ENCODE results near the gene DNM3. TPM values are rescaled to one million over a fixed set of nuclear protein-coding genes. Genes with fewer than 3 reads are reported as not detected.

The DNM3 gene
- total and polyA plus RNA-seq, 2 donors (not counting 3 experiments of a cell fraction or from before 2014, with no cell fraction given): 1.4 to 2.5 TPM

GRCh38 chr1:171929121-171929520, 87.8 kb downstream of the DNM3 start:
- H3K27me3 ChIP-seq (ENCODE audit: control insufficient read depth in 2 of 2, insufficient read depth in 2 of 2, low read length in 2 of 2): no peaks in the 10 kb centered on the region
- no peaks in the 10 kb centered on the region for H3K9me1 ChIP-seq (replicated peaks; ENCODE audit: control insufficient read depth, extremely low read depth, insufficient read depth, low read length)
- no peak overlapping the region for H3K4me2 ChIP-seq (ENCODE audit: insufficient read depth, low read length)
- no peak overlapping the region for H3K27ac ChIP-seq (ENCODE audit: insufficient read depth, low read depth, low read length)
- dilution Hi-C loops (cut with MboI; ENCODE audit: extremely low pct_ligation_motif_present, low sequenced_read_pairs) (no loop called here), intact Hi-C loops (cut with micrococcal nuclease) (loop anchor here (10.0 kb wide), 1 partner anchor 544 kb away; no protein-coding TSS in a partner anchor)
- DNase-seq (ENCODE audit: low read depth, low spot score): no peak
- no peaks in the 10 kb centered on the region for H3K36me3 ChIP-seq (ENCODE audit: control insufficient read depth in 2 of 2, extremely low read depth in 1 of 2, insufficient read depth in 2 of 2, low read length in 2 of 2)
- BruUV-seq (replicated peaks): no TSS peak
- H3K9me3 ChIP-seq (replicated peaks; ENCODE audit: control insufficient read depth, insufficient read depth, low read length): no peaks in the 10 kb centered on the region
- H4K20me1 ChIP-seq (replicated peaks; ENCODE audit: control insufficient read depth, extremely low read depth, insufficient read depth, low read length): no peaks in the 10 kb centered on the region
- no peak overlapping the region for H3K9ac ChIP-seq (replicated peaks; ENCODE audit: extremely low read depth, insufficient read depth, low read length)
- ChIA-PET POLR2A (no interaction called here), CTCF (interaction anchor here (1.0 to 1.5 kb wide), 6 partner anchors 8 to 129 kb away, joined by 3 to 4 read pairs (median 3); no protein-coding TSS in a partner anchor)
- H2AFZ ChIP-seq (ENCODE audit: low read depth, low read length): no peak overlapping the region
- no peaks in the 10 kb centered on the region for H3K4me1 ChIP-seq (ENCODE audit: control insufficient read depth, extremely low read depth, insufficient read depth, low read length)
- no peak for FAIRE-seq
- TF ChIP-seq, protein P1, sequence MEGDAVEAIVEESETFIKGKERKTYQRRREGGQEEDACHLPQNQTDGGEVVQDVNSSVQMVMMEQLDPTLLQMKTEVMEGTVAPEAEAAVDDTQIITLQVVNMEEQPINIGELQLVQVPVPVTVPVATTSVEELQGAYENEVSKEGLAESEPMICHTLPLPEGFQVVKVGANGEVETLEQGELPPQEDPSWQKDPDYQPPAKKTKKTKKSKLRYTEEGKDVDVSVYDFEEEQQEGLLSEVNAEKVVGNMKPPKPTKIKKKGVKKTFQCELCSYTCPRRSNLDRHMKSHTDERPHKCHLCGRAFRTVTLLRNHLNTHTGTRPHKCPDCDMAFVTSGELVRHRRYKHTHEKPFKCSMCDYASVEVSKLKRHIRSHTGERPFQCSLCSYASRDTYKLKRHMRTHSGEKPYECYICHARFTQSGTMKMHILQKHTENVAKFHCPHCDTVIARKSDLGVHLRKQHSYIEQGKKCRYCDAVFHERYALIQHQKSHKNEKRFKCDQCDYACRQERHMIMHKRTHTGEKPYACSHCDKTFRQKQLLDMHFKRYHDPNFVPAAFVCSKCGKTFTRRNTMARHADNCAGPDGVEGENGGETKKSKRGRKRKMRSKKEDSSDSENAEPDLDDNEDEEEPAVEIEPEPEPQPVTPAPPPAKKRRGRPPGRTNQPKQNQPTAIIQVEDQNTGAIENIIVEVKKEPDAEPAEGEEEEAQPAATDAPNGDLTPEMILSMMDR (IDR thresholded peaks at IDR 0.05; ENCODE audit: extremely low read depth in 1 of 2, insufficient read depth in 1 of 2, low read depth in 1 of 2, low read length in 2 of 2): peak in 1 of 2 donors; percentile 18
- TF ChIP-seq POLR2AphosphoS5 (IDR thresholded peaks at IDR 0.05; ENCODE audit: insufficient read depth, low read depth, low read length) (no peak), JUN (IDR thresholded peaks at IDR 0.05; ENCODE audit: borderline replicate concordance, insufficient read depth, insufficient read length, low read depth) (no peak)
- TF ChIP-seq, protein P2, sequence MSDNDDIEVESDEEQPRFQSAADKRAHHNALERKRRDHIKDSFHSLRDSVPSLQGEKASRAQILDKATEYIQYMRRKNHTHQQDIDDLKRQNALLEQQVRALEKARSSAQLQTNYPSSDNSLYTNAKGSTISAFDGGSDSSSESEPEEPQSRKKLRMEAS (IDR thresholded peaks at IDR 0.05; ENCODE audit: insufficient read depth, insufficient read length): no peak
- H3K79me2 ChIP-seq (ENCODE audit: control insufficient read depth, insufficient read depth, low read length): no peaks in the 10 kb centered on the region
- H3K4me3 ChIP-seq (replicated peaks in 1 of 3; ENCODE audit: insufficient read depth in 1 of 3, low read depth in 1 of 3, low read length in 3 of 3): no peak overlapping the region

- Histone ChIP-seq H3K4me1 (ENCODE audit: control insufficient read depth, extremely low read depth, insufficient read depth, low read length) (no peaks in the 10 kb centered on the region), H3K79me2 (ENCODE audit: control insufficient read depth, insufficient read depth, low read length) (no peaks in the 10 kb centered on the region), H3K9me3 (replicated peaks; ENCODE audit: control insufficient read depth, insufficient read depth, low read length) (no peaks in the 10 kb centered on the region), H3K36me3 (ENCODE audit: control insufficient read depth in 2 of 2, extremely low read depth in 1 of 2, insufficient read depth in 2 of 2, low read length in 2 of 2) (no peaks in the 10 kb centered on the region), H4K20me1 (replicated peaks; ENCODE audit: control insufficient read depth, extremely low read depth, insufficient read depth, low read length) (no peaks in the 10 kb centered on the region), H3K4me3 (replicated peaks in 1 of 3; ENCODE audit: insufficient read depth in 1 of 3, low read depth in 1 of 3, low read length in 3 of 3) (no peak overlapping the region), H3K27ac (ENCODE audit: insufficient read depth, low read depth, low read length) (no peak overlapping the region), H3K9me1 (replicated peaks; ENCODE audit: control insufficient read depth, extremely low read depth, insufficient read depth, low read length) (no peaks in the 10 kb centered on the region), H3K27me3 (ENCODE audit: control insufficient read depth in 2 of 2, insufficient read depth in 2 of 2, low read length in 2 of 2) (no peaks in the 10 kb centered on the region), H2AFZ (ENCODE audit: low read depth, low read length) (no peak overlapping the region), H3K4me2 (ENCODE audit: insufficient read depth, low read length) (no peak overlapping the region), H3K9ac (replicated peaks; ENCODE audit: extremely low read depth, insufficient read depth, low read length) (no peak overlapping the region)
- ChIA-PET POLR2A (no interaction called here), CTCF (no interaction called here)
- FAIRE-seq (no peak), DNase-seq (ENCODE audit: low read depth, low spot score) (no peak)
- BruUV-seq (replicated peaks): no TSS peak
- dilution Hi-C loops (cut with MboI; ENCODE audit: extremely low pct_ligation_motif_present, low sequenced_read_pairs): no loop called here
- intact Hi-C loops (cut with micrococcal nuclease): no loop called here
- TF ChIP-seq POLR2AphosphoS5 (IDR thresholded peaks at IDR 0.05; ENCODE audit: insufficient read depth, low read depth, low read length): no peak
- TF ChIP-seq FOS (IDR thresholded peaks at IDR 0.05; ENCODE audit: borderline replicate concordance, insufficient read depth, low read length): no peak
- TF ChIP-seq, protein P1 (IDR thresholded peaks at IDR 0.05; ENCODE audit: extremely low read depth in 1 of 2, insufficient read depth in 1 of 2, low read depth in 1 of 2, low read length in 2 of 2): no peak
- no peak for TF ChIP-seq EZH2 (IDR thresholded peaks at IDR 0.05; ENCODE audit: borderline replicate concordance, low read depth, low read length, severe bottlenecking)
- TF ChIP-seq, protein P2 (IDR thresholded peaks at IDR 0.05; ENCODE audit: insufficient read depth, insufficient read length): no peak
- TF ChIP-seq JUN (IDR thresholded peaks at IDR 0.05; ENCODE audit: borderline replicate concordance, insufficient read depth, insufficient read length, low read depth): no peak
- TF ChIP-seq MYC (IDR thresholded peaks at IDR 0.05; ENCODE audit: low read depth, low read length): no peak
- no peak for TF ChIP-seq GATA2 (IDR thresholded peaks at IDR 0.05; ENCODE audit: insufficient read depth, insufficient read length, low read depth, low read length)
- no peak for TF ChIP-seq POLR2A (IDR thresholded peaks at IDR 0.05; ENCODE audit: low read depth, low read length)
Measured at GRCh38 chr1:171931752-171932151, 90.5 kb downstream of the DNM3 start.
